Measurements from ENCODE around the gene HPSE2. TPM values are rescaled to one million over a fixed set of nuclear protein-coding genes. Genes with fewer than 3 reads are reported as not detected.

Gene HPSE2
- total RNA-seq, 2 donors from 2014 or later = 0.18 to 0.74 TPM

- intact Hi-C loops (cut with DNase I) = no loop called here
- DNase-seq (no peak), ATAC-seq (no peak)
Measured at GRCh38 chr10:98610301-98610700, 625.4 kb downstream of the HPSE2 start.

GRCh38 chr10:98609265-98609664 lies 626.4 kb downstream of the HPSE2 start:
- DNase-seq (no peak), ATAC-seq (no peak)
- intact Hi-C loops (cut with DNase I) = no loop called here

DNA sequence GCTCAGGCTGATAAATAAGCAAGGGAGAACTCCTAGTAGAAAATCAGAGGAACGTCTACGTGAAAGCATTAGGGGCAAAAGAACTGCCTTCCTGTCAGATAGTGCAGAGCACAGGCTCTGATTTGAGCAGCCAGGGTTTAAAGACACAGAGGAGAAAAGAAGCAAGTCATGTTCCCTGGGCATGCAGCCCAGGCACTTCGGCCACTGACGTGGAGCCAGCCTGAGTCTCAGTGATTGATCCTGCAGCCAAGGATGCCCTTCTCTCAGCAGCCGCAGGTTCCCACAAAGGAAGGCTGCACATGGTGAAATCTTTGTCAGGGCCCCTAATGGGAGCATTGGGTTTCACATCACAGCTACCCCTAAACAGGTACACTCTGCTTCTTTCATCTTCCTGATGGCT lies 627.2 kb downstream of the HPSE2 start:
- ATAC-seq = no peak
- DNase-seq = no peak
- intact Hi-C loops (cut with DNase I) = no loop called here

GRCh38 chr10:98602224-98602623 lies 633.4 kb downstream of the HPSE2 start:
- no peak for ATAC-seq
- intact Hi-C loops (cut with DNase I) = no loop called here
- DNase-seq = no peak

- intact Hi-C loops (cut with DNase I) = no loop called here
- no peak for DNase-seq
- ATAC-seq = no peak
Measured at GRCh38 chr10:98599032-98599610, 636.5 kb downstream of the HPSE2 start.

DNA sequence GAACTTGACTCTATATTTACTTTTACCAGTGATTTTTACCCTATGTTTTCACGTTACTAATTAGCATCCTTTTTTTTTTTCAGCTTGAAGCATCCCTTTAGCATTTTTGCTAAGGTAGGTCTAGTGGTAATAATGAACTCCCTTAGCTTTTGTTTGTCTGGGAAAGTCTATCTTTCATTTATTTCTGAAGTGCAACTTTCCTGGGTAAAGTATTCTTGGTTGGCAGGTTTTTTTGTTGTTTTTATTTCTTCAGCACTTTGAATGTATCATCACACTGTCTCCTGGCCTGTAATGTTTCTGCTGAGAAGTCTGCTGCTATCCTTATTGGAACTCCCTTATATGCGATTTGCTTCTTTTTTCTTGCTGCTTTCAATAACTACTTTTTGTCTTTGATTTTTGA lies 639.2 kb downstream of the HPSE2 start:
- no peak for DNase-seq
- intact Hi-C loops (cut with DNase I) = no loop called here
- ATAC-seq = no peak

DNA sequence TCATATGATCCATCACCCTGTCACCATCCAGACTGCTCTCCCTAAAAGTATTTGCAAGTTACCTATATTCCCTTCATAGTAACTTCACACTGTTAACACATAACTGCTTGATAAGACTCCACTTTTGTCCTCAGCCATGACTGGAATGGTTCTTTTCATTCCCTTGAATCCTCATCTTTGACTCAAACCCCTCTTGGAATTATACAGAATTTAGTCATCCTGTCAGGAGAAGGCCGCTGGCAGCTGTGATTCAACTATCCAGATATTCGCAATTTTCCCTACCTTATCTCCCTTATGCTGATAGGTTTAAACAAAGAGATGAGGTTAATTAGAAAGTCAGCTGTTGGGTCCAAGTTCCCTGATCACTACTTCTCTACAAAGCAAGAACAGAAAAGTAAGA lies 646.0 kb downstream of the HPSE2 start:
- ATAC-seq (no peak), DNase-seq (no peak)
- intact Hi-C loops (cut with DNase I) = no loop called here

- DNase-seq = no peak
- ATAC-seq = no peak
- intact Hi-C loops (cut with DNase I) = no loop called here
Measured at GRCh38 chr10:98589007-98589406, 646.6 kb downstream of the HPSE2 start.

GRCh38 chr10:98587156-98587837 lies 648.4 kb downstream of the HPSE2 start:
- DNase-seq (no peak), ATAC-seq (no peak)
- intact Hi-C loops (cut with DNase I) = no loop called here

DNA sequence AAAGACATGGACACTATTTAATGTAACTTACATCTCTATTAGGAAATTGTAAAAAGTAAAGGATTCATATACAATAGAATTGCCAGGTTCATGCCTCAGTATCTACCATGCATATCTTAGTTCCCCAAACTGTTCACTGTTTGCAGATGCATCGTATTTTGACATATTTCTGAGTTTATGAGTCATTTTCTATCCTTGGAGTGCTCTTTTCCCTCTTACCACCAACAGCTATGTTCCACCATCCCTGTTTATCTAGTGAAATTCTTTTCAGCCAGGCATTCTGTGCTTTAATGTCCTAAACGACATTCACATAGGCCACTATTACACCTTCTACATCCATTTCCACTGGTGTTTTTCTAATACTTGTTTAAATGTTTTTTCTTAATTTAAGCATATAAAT lies 649.6 kb downstream of the HPSE2 start:
- ATAC-seq (no peak), DNase-seq (no peak)
- intact Hi-C loops (cut with DNase I) = no loop called here

- intact Hi-C loops (cut with DNase I) = no loop called here
- ATAC-seq (no peak), DNase-seq (no peak)
Measured at GRCh38 chr10:98582363-98582762, 653.3 kb downstream of the HPSE2 start.

DNA sequence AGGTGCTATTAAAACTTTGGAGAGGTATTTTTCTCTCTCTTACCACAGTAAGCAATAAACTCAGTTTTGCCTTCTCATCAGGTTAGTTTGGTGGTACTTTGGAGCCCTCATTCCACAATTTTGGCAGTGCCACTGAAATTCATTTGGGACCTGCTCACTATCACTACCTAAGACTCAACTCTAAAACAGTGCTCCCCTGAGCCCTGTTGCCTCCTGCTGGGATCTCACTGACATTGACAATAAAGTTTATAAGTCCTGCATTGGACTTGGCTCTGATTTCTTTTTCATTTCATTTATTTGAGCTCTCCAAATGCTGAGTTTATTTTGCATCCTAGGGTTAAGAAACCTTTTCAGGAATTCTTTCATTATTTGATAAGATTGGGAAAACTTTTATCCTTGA lies 658.1 kb downstream of the HPSE2 start:
- ATAC-seq (no peak), DNase-seq (no peak)
- intact Hi-C loops (cut with DNase I) = no loop called here

DNA sequence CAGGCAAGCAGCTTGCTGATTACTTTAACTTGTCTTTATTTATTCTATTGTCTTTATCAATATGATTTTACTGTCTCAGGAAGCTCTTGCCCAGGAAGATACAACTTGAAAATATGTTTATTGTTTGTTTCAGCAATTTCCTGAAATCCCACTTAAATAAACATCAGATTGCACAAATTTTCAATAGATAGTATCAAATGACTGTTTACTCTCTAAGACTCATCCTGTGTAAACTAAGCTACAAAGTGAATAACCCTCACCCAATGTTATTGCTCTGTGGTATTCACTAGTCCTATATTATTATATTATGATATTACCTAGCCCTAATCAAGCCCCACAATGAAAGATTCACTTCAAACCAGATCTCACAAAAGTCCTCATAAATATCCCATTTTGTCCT lies 658.5 kb downstream of the HPSE2 start:
- ATAC-seq (no peak), DNase-seq (no peak)
- intact Hi-C loops (cut with DNase I) = no loop called here

GRCh38 chr10:98576096-98576495 lies 659.6 kb downstream of the HPSE2 start:
- DNase-seq (no peak), ATAC-seq (no peak)
- intact Hi-C loops (cut with DNase I) = no loop called here

GRCh38 chr10:98572594-98572993 lies 663.1 kb downstream of the HPSE2 start:
- DNase-seq = no peak
- ATAC-seq = no peak

GRCh38 chr10:98570834-98571233 lies 664.8 kb downstream of the HPSE2 start:
- DNase-seq = no peak
- no peak for ATAC-seq
- intact Hi-C loops (cut with DNase I) = no loop called here

More at GRCh38 chr10:98572594-98572993, 663.1 kb downstream of the HPSE2 start:
- intact Hi-C loops (cut with DNase I) = no loop called here

GRCh38 chr10:98569853-98570252 lies 665.8 kb downstream of the HPSE2 start:
- ATAC-seq = no peak
- intact Hi-C loops (cut with DNase I) = no loop called here
- no peak for DNase-seq

DNA sequence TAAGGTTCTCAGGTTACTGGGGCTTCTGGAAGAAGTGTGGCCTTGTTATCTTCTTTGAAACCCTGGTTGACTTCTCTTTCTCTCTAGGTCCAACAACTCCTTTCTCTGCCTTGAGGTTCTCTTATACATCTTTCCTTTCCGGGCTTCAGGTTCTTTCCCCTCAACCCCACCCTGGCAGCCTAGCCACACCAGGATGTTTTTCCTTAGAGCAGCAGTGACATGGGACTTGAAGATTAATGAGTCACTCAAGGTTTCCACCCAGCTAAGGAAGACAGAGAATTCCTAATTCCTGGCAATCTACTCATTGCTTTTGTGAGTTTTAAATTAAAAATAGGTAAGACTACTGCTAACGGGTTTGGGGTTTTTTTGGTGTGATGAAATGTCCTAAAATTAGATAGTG lies 667.1 kb downstream of the HPSE2 start:
- no peak for ATAC-seq
- DNase-seq = no peak
- intact Hi-C loops (cut with DNase I) = no loop called here

DNA sequence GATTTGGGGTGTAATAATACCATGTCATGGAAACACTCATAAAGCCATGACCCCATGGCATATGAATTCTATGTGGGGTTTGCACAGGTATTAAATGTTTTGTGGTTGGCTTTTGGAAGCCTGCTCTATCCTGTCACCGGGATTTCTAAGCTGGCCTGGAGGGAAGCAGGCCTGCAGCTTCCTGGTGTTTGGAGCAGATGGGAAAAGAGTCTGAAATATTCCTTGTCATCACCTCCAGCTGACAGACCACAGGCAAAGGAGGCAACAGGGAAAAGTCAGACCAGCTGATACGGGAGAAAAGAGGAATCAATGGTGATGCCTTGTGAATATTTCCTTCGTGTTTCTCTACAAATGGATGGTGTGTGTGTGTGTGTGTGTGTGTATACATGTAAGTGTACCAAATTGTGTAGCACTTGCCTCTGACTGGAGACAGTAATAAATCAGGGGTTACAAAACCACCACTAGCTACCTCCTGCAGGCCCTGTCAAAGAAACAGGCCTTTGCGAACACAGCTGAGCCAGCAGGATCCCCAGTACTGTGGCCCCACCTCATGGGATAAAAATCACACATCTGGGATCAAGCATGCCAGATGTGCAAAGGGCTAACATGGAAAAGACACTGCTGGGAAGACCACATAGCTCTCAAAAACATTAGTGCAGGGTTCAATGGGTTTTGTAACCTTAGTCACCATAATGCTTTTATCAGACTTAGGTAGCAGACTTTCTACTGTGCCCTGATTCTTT lies 668.1 kb downstream of the HPSE2 start:
- intact Hi-C loops (cut with DNase I) = no loop called here
- DNase-seq (no peak), ATAC-seq (no peak)

- no peak for ATAC-seq
Measured at GRCh38 chr10:98563811-98564210, 671.8 kb downstream of the HPSE2 start.

DNA sequence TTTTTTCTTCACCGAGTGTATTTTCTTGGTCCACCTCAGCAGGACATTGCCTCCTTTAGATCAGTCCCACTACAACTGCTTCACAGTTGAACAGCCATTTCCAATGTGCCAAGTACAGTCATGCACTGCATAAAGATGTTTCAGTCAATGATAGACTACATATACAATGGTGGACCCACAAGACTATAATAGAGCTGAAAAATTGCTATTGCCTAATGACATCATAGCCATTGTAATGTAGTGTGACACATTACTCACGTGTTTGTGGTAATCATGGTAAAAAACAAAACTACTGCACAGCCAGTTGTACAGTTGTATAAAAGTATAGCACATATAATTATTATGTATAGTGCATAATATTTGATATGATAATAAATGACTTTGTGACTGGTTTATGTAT lies 675.1 kb downstream of the HPSE2 start:
- ATAC-seq = no peak
- intact Hi-C loops (cut with DNase I) = no loop called here
- DNase-seq = no peak

More at GRCh38 chr10:98563811-98564210, 671.8 kb downstream of the HPSE2 start:
- DNase-seq = no peak
- intact Hi-C loops (cut with DNase I) = no loop called here

All from left cardiac atrium (tissue), 4 donors.